Loucy (cell line): ENCODE measurements around the gene APOLD1.

Source experiments
- CTCF ChIP-seq: fragments of 200-600 bp; sonication (generic); conservative IDR thresholded peaks from 2 replicates; pipeline ENCODE4 v1.5.1; 2014; ENCODE audit warnings: mild to moderate bottlenecking, antibody characterized with exemption, low read length
- EZH2phosphoT487 ChIP-seq: fragments of 200-600 bp; IDR thresholded peaks from 2 replicates; pipeline ENCODE4 v1.6.1; 2018; ENCODE audit warnings: antibody characterized with exemption, mild to moderate bottlenecking, moderate library complexity, borderline replicate concordance

GRCh38 chr12:12835378-12836146 lies 50.1 kb downstream of the APOLD1 start:
- TF ChIP-seq CTCF = no peak
- TF ChIP-seq EZH2phosphoT487 = no peak
